ENCODE measurements around the gene MRPL47. TPM values are rescaled to one million over a fixed set of nuclear protein-coding genes. Genes with fewer than 3 reads are reported as not detected.
A peak's percentile ranks its signal among the peaks of the same experiment; 100 is the strongest.
"Not testable (repeated sequence)": the region's sequence is repeated elsewhere in the genome, so short reads cannot be mapped to it uniquely, and the experiment has no call there.

The MRPL47 gene
- polyA plus RNA-seq, result 54.5 TPM

- Mint-ChIP-seq H3K4me1 (peaks cover 36 to 48% (median 40%) of the 10 kb centered on the region in 3 donors), H3K9me3 (no peaks in the 10 kb centered on the region), H3K27ac (peak within 1 kb of the TSS; percentile 98 to 100 (median 98)), H3K27me3 (peaks cover 2% of the 10 kb centered on the region), H3K36me3 (peaks cover 3% of the 10 kb centered on the region), H3K4me3 (peak within 1 kb of the TSS; percentile 99 to 100 (median 100))
These were observed at the start of gene MRPL47, which contains the start of gene NDUFB5 for GRCh38 chr3:179604321-179605078. MRPL47 (minus strand) TSS chr3:179604638; CDS start chr3:179604624, 14 bp downstream. NDUFB5 (plus strand) TSS chr3:179604794; CDS start chr3:179604816, 22 bp downstream.

GRCh38 chr3:179653096-179653797 is 48.8 kb upstream of the MRPL47 start:
- no peaks in the 10 kb centered on the region for H3K27me3 Mint-ChIP-seq
- peaks cover 17 to 29% (median 25%) of the 10 kb centered on the region in 3 donors for H3K4me1 Mint-ChIP-seq
- peak overlapping the region; percentile 86 to 93 (median 87) for H3K27ac Mint-ChIP-seq

GRCh38 chr3:179652447-179653095 is 48.1 kb upstream of the MRPL47 start, which contains the start of gene USP13:
USP13 (plus strand) TSS chr3:179653040; CDS start chr3:179653226, 186 bp downstream.
- H3K4me3 Mint-ChIP-seq, result peak within 1 kb of the TSS; percentile 91 to 99 (median 98)
- peak within 1 kb of the TSS; percentile 86 to 93 (median 87) for H3K27ac Mint-ChIP-seq
- no peaks in the 10 kb centered on the region for H3K9me3 Mint-ChIP-seq
- no peaks in the 10 kb centered on the region for H3K27me3 Mint-ChIP-seq
- H3K4me1 Mint-ChIP-seq, result peaks cover 17 to 29% (median 24%) of the 10 kb centered on the region in 3 donors
- H3K36me3 Mint-ChIP-seq, result peaks cover 2% of the 10 kb centered on the region

More at GRCh38 chr3:179653096-179653797, 48.8 kb upstream of the MRPL47 start:
- peak overlapping the region; percentile 91 to 99 (median 98) for H3K4me3 Mint-ChIP-seq
- H3K36me3 Mint-ChIP-seq, result peaks cover 2% of the 10 kb centered on the region
- H3K9me3 Mint-ChIP-seq, result no peaks in the 10 kb centered on the region

- peaks cover 17 to 29% (median 24%) of the 10 kb centered on the region in 3 donors for H3K4me1 Mint-ChIP-seq
- H3K27me3 Mint-ChIP-seq, result no peaks in the 10 kb centered on the region
- H3K36me3 Mint-ChIP-seq, result peaks cover 2% of the 10 kb centered on the region
- H3K4me3 Mint-ChIP-seq, result peak overlapping the region; percentile 84 to 99 (median 92)
- no peaks in the 10 kb centered on the region for H3K9me3 Mint-ChIP-seq
- peak overlapping the region in 2 of 3 donors; percentile 24 to 43 for H3K27ac Mint-ChIP-seq
These were observed 47.4 kb upstream of the MRPL47 start for GRCh38 chr3:179651687-179652446.

- no peak overlapping the region for H3K4me3 Mint-ChIP-seq
- peaks cover 0 to 1% (median 0%) of the 10 kb centered on the region in 3 donors for H3K4me1 Mint-ChIP-seq
- no peak overlapping the region for H3K27ac Mint-ChIP-seq
- H3K27me3 Mint-ChIP-seq, result peaks cover 1% of the 10 kb centered on the region
- no peaks in the 10 kb centered on the region for H3K9me3 Mint-ChIP-seq
- H3K36me3 Mint-ChIP-seq, result no peaks in the 10 kb centered on the region
These were observed 41.7 kb upstream of the MRPL47 start for GRCh38 chr3:179646177-179646576.

- H3K27ac Mint-ChIP-seq, H3K4me3 Mint-ChIP-seq, H3K9me3 Mint-ChIP-seq, H3K4me1 Mint-ChIP-seq, H3K27me3 Mint-ChIP-seq, H3K36me3 Mint-ChIP-seq: not testable (repeated sequence)
These were observed 39.4 kb upstream of the MRPL47 start for GRCh38 chr3:179643837-179644236.

- Mint-ChIP-seq H3K27me3 (peaks cover 1% of the 10 kb centered on the region), H3K9me3 (no peaks in the 10 kb centered on the region), H3K4me1 (no peaks in the 10 kb centered on the region), H3K36me3 (peaks cover 2% of the 10 kb centered on the region), H3K4me3 (no peak overlapping the region), H3K27ac (peak overlapping the region in 1 of 3 donors; percentile 13)
These were observed 38.4 kb upstream of the MRPL47 start for GRCh38 chr3:179642871-179643270.

GRCh38 chr3:179640469-179640868 is 36.0 kb upstream of the MRPL47 start:
- Mint-ChIP-seq H3K27me3 (peaks cover 1% of the 10 kb centered on the region), H3K9me3 (no peaks in the 10 kb centered on the region), H3K27ac (no peak overlapping the region), H3K4me1 (no peaks in the 10 kb centered on the region), H3K36me3 (peaks cover 2% of the 10 kb centered on the region), H3K4me3 (no peak overlapping the region)

GRCh38 chr3:179630753-179631451 is 26.5 kb upstream of the MRPL47 start:
- H3K9me3 Mint-ChIP-seq, result no peaks in the 10 kb centered on the region
- H3K27ac Mint-ChIP-seq, result no peak overlapping the region
- peaks cover 7% of the 10 kb centered on the region for H3K36me3 Mint-ChIP-seq
- no peak overlapping the region for H3K4me3 Mint-ChIP-seq
- H3K27me3 Mint-ChIP-seq, result no peaks in the 10 kb centered on the region
- H3K4me1 Mint-ChIP-seq, result no peaks in the 10 kb centered on the region

- H3K4me3 Mint-ChIP-seq, result no peak overlapping the region
- H3K27me3 Mint-ChIP-seq, result no peaks in the 10 kb centered on the region
- peaks cover 0 to 2% (median 0%) of the 10 kb centered on the region in 3 donors for H3K4me1 Mint-ChIP-seq
- H3K9me3 Mint-ChIP-seq, result no peaks in the 10 kb centered on the region
- peaks cover 5% of the 10 kb centered on the region for H3K36me3 Mint-ChIP-seq
- no peak overlapping the region for H3K27ac Mint-ChIP-seq
These were observed 20.0 kb upstream of the MRPL47 start for GRCh38 chr3:179624451-179624850.

GRCh38 chr3:179622023-179622422 is 17.6 kb upstream of the MRPL47 start:
- Mint-ChIP-seq H3K27ac (no peak overlapping the region), H3K4me1 (peaks cover 0 to 3% (median 0%) of the 10 kb centered on the region in 3 donors), H3K36me3 (peaks cover 3% of the 10 kb centered on the region), H3K27me3 (no peaks in the 10 kb centered on the region), H3K4me3 (no peak overlapping the region), H3K9me3 (no peaks in the 10 kb centered on the region)

GRCh38 chr3:179615458-179616173 is 11.2 kb upstream of the MRPL47 start:
- Mint-ChIP-seq H3K4me1 (peaks cover 4 to 14% (median 11%) of the 10 kb centered on the region in 3 donors), H3K36me3 (peaks cover 1% of the 10 kb centered on the region), H3K4me3 (no peak overlapping the region), H3K27ac (no peak overlapping the region), H3K27me3 (no peaks in the 10 kb centered on the region), H3K9me3 (no peaks in the 10 kb centered on the region)

GRCh38 chr3:179613807-179614206 is 9.4 kb upstream of the MRPL47 start:
- Mint-ChIP-seq H3K27ac (no peak overlapping the region), H3K9me3 (no peaks in the 10 kb centered on the region), H3K4me3 (no peak overlapping the region), H3K4me1 (peaks cover 11 to 22% (median 20%) of the 10 kb centered on the region in 3 donors), H3K36me3 (no peaks in the 10 kb centered on the region), H3K27me3 (no peaks in the 10 kb centered on the region)
